ENCODE measurements around the gene GIT1.

GRCh38 chr17:29588017-29588561, 1.4 kb downstream of the GIT1 start:
- TF ChIP-seq CTCF (conservative IDR thresholded peaks at IDR 0.05 in 1 of 2, IDR thresholded peaks at IDR 0.05 in 1 of 2; ENCODE audit: low read depth in 1 of 2, low read length in 2 of 2) (no peak), EZH2 (IDR thresholded peaks at IDR 0.05; ENCODE audit: low read length, missing control alignments) (no peak)

Data from fibroblast of lung (primary cell).